Choroid plexus epithelial cell (primary cell): ENCODE data around the gene RANBP3.
A peak's percentile ranks its signal among the peaks of the same experiment; 100 is the strongest.

Experiments
- DNase-seq: peaks from one replicate; pipeline ENCODE4 v3.0.0-alpha.2; 2010; ENCODE audit warnings: low read depth
- H3K4me3 ChIP-seq: 2 replicates; pipeline ENCODE4 v1.5.1; 2011; ENCODE audit warnings: low read depth, mild to moderate bottlenecking, control low read depth, low read length, moderate library complexity
- CTCF ChIP-seq: conservative IDR thresholded peaks from 2 replicates; pipeline ENCODE4 v1.5.1; 2011; ENCODE audit warnings: low read depth, mild to moderate bottlenecking, control low read depth, inconsistent platforms, low read length, moderate library complexity

The RANBP3 gene

GRCh38 chr19:5996623-5997320, 18.8 kb upstream of the RANBP3 start:
- no peak overlapping the region for H3K4me3 ChIP-seq
- TF ChIP-seq CTCF = no peak
- no peak for DNase-seq

DNA sequence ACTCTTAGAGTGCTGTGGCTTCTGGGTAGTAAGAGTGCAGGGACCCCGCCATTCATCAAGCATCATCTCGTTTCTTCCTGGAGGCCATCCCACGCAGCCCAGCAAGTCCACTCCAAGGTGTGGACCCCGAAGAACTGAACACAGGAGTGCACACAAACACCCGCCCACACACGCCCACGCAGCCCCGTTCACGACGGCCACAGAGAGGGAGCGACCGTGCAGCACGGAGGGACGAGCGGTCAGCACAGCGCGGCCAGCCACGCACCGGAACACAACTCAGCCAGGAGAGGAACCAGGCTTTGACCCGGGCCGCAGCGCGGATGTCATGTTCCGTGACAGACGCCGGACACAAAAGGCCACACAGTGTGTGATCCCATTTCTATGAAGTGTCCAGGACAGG, 18.2 kb upstream of the RANBP3 start:
- DNase-seq = no peak

DNA sequence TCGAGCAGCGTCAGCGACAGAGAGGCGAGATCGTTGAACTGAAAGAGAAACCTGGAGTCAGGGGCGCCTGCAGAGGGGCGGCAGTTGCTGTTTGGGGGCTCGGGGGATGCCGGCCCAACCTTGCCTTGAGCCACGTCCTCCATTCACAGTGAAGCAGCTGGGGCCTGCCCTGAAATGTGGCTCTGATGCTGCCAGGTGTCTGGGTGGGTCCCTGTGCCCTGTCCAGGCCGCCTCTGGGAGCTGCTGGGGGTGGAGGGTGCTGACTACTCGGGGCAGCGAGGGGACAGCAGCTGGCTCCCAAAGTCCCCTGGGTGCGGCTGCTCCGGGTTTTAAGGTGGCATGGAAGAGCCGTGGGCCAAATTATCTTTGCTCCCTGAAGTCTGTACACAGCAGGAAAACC, 17.7 kb upstream of the RANBP3 start:
- TF ChIP-seq CTCF = no peak
- no peak for DNase-seq
- H3K4me3 ChIP-seq = no peak overlapping the region

More for the DNA sequence above, 18.2 kb upstream of the RANBP3 start:
- H3K4me3 ChIP-seq = no peak overlapping the region
- TF ChIP-seq CTCF = no peak

GRCh38 chr19:5994405-5995165, 16.6 kb upstream of the RANBP3 start:
- no peak for DNase-seq
- TF ChIP-seq CTCF = no peak
- no peak overlapping the region for H3K4me3 ChIP-seq

DNA sequence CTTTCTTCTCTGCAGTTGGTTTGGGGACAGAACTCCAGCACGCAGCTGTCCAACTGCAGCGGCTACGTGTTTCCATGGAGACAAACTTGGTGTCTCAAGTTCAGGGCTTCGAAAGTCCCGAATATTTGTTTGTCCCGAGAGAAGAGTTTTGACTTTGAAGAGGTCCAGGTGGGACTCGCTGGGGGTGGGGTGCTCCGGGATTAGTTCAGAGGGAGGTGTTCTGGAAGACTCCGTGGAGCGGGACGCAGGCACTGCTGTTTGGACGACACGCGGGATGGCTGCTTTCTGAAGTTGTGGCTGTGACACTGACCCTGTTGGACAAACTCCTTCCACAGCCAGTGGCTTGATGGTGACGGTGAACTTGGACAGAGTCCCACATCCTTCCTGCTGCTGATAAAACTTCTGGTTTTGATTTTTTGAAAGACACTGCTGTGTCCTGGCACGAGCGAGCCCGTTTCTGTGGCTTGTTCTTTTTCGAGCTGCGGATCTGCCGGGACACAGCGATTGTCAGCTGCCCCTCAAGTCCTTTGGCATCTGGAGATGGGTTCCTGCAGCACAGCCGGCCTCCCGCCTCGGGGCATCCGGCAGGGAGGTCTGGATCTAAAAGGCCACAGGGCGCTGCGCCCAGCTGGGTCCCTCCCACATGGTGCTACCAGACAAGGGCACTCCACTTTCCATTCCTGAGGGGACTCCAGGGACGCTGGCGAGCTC, 15.9 kb upstream of the RANBP3 start:
- TF ChIP-seq CTCF = no peak
- DNase-seq = peak; percentile 27

GRCh38 chr19:5993201-5993600, 15.3 kb upstream of the RANBP3 start:
- DNase-seq = no peak
- no peak overlapping the region for H3K4me3 ChIP-seq
- TF ChIP-seq CTCF = no peak

More for the DNA sequence above, 15.9 kb upstream of the RANBP3 start:
- peak overlapping the region; percentile 18 for H3K4me3 ChIP-seq
